Kidney epithelial cell (primary cell): ENCODE data around the gene B4GALT5. TPM values are rescaled to one million over a fixed set of nuclear protein-coding genes. Genes with fewer than 3 reads are reported as not detected.
"Not testable (repeated sequence)": the region's sequence is repeated elsewhere in the genome, so short reads cannot be mapped to it uniquely, and the experiment has no call there.

ENCODE experiments used
- DNase-seq: peaks from one replicate; pipeline ENCODE4 v3.0.0-alpha.2; 2010; ENCODE audit warnings: low read depth
- H3K27me3 ChIP-seq: 2 replicates; pipeline ENCODE4 v1.6.0; 2011; ENCODE audit warnings: low read length; ENCODE audit not compliant: control insufficient read depth, insufficient read depth
- H3K36me3 ChIP-seq: 2 replicates; pipeline ENCODE4 v1.5.1; 2011; ENCODE audit warnings: low read length; ENCODE audit not compliant: control insufficient read depth, insufficient read depth
- H3K4me3 ChIP-seq: 2 replicates; pipeline ENCODE4 v1.5.1; 2011; ENCODE audit warnings: low read depth, mild to moderate bottlenecking, control low read depth, low read length
- total RNA-seq: library from RNA; depleted of rRNA; stranded (reverse); fragments of >200 nt; gene quantifications from 2 replicates; pipeline ENCODE4 v1.2.3, GENCODE V29; 2015
- TF ChIP-seq, protein P1 (sequence below): IDR thresholded peaks from 2 replicates; pipeline ENCODE4 v1.5.1; 2011; ENCODE audit warnings: mild to moderate bottlenecking, moderate library complexity, low read length, control low read depth, inconsistent platforms; ENCODE audit not compliant: insufficient read depth, poor library complexity, severe bottlenecking

B4GALT5 gene
- total RNA-seq, 1 donor from 2014 or later: 67.6 TPM

DNA sequence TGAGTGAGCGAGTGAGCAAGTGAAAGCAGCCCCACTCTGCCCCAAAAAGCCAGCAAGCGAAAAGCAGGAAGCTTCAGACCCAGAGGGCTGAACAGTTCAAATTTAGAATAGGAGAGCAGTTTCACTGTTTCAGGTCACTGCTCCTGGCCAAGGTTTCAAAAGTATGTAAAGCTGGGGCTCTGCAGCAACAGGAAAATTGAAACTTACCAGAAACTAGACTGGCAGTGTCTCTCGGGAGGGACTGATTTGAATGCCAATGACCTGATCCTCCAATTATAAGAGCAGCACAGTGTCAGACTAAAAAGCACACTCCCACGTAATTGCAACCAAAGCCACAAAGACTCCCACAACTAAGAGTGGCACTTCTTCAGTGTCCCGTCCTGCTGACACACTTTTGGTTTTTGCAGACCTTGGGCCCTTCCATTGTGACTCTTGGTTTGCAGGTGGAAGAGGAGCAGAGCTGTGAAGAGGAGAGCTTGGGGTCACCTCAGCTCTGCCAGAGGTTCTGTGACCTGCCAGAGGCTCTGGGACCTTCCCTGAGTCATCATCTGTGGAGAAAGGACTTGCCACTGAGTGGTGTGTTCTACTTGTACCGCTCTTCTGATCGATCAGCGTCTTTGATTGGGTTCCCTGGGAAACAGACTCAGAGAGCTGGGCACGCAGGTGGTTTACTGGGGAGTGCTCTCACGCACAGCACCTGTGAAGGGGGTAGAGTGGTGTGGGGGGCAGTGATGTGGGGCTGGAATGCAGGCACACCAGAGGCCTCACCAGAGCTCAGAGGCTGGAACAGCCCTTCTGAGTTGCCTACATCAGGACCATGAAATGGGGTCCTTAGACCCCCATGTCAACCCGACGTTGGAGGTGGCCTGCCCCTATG is 93.1 kb downstream of the B4GALT5 start:
- no peak for DNase-seq
- H3K4me3 ChIP-seq: no peak overlapping the region
- no peaks in the 10 kb centered on the region for H3K27me3 ChIP-seq
- H3K36me3 ChIP-seq: no peaks in the 10 kb centered on the region
- TF ChIP-seq, protein P1, sequence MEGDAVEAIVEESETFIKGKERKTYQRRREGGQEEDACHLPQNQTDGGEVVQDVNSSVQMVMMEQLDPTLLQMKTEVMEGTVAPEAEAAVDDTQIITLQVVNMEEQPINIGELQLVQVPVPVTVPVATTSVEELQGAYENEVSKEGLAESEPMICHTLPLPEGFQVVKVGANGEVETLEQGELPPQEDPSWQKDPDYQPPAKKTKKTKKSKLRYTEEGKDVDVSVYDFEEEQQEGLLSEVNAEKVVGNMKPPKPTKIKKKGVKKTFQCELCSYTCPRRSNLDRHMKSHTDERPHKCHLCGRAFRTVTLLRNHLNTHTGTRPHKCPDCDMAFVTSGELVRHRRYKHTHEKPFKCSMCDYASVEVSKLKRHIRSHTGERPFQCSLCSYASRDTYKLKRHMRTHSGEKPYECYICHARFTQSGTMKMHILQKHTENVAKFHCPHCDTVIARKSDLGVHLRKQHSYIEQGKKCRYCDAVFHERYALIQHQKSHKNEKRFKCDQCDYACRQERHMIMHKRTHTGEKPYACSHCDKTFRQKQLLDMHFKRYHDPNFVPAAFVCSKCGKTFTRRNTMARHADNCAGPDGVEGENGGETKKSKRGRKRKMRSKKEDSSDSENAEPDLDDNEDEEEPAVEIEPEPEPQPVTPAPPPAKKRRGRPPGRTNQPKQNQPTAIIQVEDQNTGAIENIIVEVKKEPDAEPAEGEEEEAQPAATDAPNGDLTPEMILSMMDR: no peak

DNA sequence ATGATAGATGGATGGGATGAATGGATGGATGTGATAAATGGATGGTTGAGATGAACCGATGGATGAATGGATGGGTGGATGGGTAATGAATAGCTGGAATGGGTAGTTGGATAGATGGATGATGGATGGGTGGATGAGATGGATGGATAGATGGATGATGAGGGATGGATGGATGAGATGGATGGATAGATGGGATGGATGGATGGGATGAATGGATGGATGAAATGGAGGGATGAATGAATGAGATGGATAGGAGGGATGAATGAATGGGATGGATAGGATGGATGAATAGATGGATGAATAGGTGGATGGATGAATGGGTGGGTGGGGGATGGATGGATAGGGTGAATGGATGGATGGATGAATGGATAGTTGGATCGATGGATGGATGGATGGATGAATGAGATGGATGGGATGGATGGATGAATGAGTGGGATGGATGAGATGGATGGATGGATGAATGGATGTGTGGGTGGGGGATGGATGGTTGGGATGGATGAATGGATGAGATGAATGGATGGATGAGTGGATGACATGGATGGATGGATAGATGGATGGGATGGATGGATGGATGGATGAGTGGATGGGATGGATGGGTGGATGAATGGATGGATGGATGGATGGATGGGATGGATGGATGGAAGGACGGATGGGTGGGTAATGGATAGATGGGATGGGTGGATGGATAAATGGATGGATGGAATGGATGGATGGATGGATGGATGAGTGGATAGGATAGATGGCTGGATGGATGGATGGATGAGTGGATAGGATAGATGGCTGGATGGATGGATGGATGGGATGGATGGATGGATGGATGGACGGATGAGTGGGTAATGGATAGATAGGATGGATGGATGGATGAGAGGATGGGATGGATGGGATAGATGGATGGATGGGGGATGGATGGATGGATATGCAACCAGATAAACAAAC is 94.3 kb downstream of the B4GALT5 start:
- H3K4me3 ChIP-seq: no peak overlapping the region
- no peaks in the 10 kb centered on the region for H3K27me3 ChIP-seq
- TF ChIP-seq, protein P1: no peak
- DNase-seq: no peak
- H3K36me3 ChIP-seq: no peaks in the 10 kb centered on the region

DNA sequence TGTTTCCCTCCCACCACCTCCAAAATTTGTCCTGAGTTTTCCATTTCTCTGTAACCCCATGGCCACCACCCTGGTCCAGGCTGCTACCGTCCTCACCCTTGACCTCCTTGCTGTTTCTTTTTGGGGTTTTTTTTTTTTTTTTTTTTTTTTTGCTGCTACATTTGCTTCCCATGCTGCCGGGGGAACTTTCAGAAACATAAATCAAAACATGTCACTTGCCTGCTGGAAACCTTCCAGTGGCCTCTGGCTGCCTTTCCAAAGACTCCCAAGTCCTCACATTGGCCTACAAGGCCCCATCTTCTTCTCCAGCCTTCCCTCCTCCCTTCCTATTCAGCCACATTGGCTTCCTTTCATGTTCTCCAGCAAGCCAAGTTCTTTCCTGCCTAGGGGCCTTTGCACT is 95.4 kb downstream of the B4GALT5 start:
- Histone ChIP-seq H3K4me3 (no peak overlapping the region), H3K27me3 (no peaks in the 10 kb centered on the region), H3K36me3 (no peaks in the 10 kb centered on the region)
- DNase-seq: no peak
- TF ChIP-seq, protein P1: no peak

DNA sequence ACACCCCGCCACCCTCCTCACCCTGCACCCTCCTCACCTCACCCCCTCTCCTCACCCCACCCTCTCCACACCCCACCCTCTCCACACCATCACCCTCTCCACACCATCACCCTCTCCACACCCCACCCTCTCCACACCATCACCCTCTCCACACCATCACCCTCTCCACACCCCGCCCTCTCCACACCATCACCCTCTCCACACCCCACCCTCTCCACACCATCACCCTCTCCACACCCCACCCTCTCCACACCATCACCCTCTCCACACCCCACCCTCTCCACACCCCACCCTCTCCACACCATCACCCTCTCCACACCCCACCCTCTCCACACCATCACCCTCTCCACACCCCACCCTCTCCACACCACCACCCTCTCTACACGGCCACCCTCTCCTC is 96.3 kb downstream of the B4GALT5 start:
- H3K36me3 ChIP-seq, H3K27me3 ChIP-seq, DNase-seq, H3K4me3 ChIP-seq: not testable (repeated sequence)

DNA sequence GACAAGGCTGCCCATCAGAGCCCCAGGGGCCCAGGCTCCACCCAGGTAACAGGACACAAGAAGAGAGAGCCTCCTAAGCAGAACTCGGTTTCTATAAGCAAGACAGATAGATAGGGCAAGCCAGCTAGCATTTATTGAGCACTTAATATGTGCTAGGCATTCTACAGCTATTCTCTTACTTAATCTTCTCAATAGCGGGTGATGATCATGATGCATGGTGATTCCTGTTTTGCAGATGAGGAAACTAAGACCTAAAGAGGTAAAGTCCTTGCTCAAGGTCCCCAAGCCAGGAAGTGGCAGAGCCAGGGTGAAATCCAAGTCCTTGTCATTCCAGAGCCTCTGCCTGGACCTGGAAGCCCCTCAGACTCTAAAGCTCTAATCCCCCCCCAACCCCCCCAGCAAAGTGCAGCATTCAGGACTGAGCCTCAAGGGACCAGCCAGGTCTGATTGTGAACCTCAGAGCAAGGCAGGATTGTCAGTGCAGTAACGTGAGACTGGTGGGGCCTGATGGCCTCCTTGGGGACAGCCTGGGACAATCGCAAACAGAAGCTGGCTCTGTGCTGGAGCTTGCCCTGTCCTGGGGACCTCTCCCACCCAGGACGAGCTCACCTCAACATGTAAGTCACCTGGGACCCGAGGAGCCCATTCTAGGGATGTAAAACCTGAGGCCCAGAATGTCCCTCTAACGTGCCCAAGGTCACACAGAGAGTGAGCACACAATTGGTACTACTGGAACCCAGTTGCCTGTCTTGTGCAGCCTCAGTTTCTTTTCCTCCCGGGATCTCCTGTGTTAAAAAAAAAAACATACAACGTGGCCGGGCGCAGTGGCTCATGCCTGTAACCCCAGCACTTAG is 97.3 kb downstream of the B4GALT5 start:
- Histone ChIP-seq H3K36me3 (no peaks in the 10 kb centered on the region), H3K4me3 (no peak overlapping the region), H3K27me3 (no peaks in the 10 kb centered on the region)
- TF ChIP-seq, protein P1: no peak
- DNase-seq: no peak
